NCI-H82 treated with DMSO at 0.1 percent for 48 hours (cell line): ENCODE measurements around the gene GEMIN7.
"Not testable (repeated sequence)": the region's sequence is repeated elsewhere in the genome, so short reads cannot be mapped to it uniquely, and the experiment has no call there.

Experiments
- DNase-seq: peaks from one replicate; lab custom pipeline; 2025; ENCODE audit not compliant: unreplicated experiment; lab: John Stamatoyannopoulos, UW

GEMIN7 gene

DNA sequence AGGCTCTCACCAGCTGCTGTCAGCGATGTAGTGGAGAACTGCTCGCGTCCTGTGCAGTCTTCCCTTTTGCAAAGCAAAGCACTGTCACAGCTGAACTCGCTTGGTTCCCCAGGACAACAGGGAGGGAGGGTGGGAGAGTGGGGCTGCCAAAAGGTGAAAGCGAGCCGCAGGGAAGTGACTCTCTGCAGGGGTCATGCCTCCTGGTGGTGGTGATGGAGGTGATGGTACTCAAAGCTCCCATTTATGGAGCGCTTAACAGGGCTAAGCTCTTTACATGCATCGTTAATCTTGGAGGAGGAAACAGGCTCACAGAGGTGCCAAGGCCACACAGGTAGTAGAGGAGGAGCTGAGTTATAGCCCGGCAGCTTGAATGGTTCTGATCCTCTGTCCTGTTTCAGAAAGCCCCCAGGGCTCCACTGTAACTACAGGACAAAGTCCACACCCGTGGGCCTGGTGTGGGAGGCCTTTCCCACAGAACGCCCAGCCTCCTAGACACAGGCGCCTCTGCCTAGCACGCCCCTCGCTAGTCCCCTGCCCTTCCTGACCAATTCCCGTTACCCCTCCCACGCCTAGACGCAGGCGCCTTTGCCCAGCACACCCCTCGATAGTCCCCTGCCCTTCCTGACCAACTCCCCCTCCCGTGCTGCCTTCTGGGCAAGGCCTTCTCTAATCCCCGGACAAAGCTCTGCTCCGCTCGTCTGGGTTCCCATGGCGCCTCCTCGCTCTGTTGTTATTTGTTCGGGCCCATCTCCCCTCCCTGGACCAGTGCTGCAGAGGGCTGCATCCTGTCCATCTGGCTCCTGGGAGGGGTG, 24.7 kb downstream of the GEMIN7 start:
- DNase-seq, result peak; percentile 68

- DNase-seq, result no peak
These were observed 25.7 kb downstream of the GEMIN7 start for GRCh38 chr19:45104658-45105349.

GRCh38 chr19:45106363-45106762, 27.3 kb downstream of the GEMIN7 start:
- DNase-seq, result not testable (repeated sequence)

DNA sequence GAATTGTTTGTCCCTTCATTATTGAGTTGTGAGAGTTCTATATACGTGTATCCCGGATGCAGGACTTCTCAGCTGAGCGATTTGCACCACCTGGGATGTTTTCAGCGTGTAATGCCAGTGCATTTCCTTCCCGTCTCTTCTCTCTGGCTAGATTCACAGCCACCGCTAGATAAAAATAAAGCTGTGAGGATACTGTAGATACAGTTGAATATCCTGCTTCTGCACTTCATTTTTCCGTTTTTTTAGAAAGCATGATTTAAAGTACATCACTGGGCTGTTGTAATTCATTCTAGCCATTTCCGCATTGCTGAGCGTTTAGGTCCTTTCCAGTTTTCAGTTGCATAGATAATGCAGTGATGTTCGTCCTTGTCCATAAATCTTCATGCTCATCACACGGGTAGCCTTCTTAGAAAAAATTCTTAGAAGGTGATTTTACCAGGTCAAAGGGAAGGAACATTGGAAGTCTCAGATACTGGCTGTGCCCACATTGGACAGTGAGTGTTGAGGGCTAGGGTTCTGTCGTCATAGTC, 28.6 kb downstream of the GEMIN7 start:
- DNase-seq, result no peak

DNA sequence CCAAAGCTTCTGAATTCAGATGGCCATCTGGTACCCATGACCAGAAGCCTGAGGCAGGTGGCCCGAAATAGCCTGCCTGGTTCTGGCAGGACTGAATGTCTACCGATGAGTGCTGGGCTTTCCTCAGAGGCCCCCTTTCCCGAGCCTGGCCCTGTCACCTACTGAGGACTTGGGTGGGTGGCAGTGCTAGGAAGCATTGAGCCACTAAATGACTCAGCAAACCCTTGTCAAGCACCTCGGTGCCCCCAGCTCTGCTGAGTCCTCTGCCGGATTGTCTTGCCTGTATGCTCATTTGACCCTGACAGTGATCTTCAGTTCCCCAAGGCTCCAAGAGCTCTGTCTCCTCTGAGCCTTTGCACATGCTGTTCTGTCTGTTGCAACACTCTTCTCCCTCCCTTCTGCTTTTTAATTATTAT, 31.8 kb downstream of the GEMIN7 start:
- no peak for DNase-seq

- no peak for DNase-seq
These were observed 33.2 kb downstream of the GEMIN7 start for GRCh38 chr19:45112111-45112827.

- DNase-seq, result no peak
These were observed 34.6 kb downstream of the GEMIN7 start for GRCh38 chr19:45113628-45114027.

DNA sequence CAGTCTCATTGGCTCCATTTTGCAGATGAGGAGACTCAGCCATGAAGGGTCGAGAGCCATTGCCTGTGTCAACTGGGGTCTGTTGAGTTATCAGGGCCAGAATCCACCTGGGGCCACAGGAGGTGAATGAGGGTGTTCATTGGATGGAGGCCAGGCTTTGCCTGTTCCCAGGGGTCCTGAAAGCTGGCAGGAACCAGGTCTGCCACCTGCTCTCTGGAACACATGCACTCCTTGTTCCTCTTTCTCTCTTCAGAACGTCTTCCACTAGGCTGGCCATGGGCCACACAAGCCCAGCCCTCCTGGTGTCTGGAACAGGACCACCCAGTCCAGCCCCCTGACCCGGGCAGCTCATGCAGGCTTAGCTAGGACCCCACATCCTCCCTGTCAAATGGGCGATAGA, 35.1 kb downstream of the GEMIN7 start:
- DNase-seq, result no peak

- DNase-seq, result peak; percentile 39
These were observed 37.0 kb downstream of the GEMIN7 start for GRCh38 chr19:45115809-45116615.

DNA sequence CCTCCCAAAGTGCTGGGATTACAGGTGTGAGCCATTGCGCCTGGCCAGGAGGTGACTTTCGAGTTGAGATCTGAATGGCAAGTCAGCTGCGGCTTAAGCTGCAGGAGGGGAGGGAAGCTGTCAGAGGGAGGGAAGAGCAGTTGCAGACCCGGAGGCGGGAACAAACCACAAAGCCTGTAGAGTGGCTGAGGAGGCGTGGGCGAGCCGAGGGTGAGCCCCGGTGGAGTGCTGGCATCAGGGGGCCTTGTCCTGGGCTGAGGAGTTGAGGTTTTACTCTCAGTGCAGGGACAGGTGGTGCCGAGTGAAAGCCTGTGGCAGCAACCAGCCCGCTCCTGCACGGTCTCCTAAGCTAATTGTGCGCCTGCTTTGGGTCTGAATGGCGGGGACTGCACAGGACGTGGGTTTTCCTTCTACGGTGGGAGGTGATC, 38.1 kb downstream of the GEMIN7 start:
- DNase-seq, result peak; percentile 34

- DNase-seq, result no peak
These were observed 38.6 kb downstream of the GEMIN7 start for GRCh38 chr19:45117671-45118070.

DNA sequence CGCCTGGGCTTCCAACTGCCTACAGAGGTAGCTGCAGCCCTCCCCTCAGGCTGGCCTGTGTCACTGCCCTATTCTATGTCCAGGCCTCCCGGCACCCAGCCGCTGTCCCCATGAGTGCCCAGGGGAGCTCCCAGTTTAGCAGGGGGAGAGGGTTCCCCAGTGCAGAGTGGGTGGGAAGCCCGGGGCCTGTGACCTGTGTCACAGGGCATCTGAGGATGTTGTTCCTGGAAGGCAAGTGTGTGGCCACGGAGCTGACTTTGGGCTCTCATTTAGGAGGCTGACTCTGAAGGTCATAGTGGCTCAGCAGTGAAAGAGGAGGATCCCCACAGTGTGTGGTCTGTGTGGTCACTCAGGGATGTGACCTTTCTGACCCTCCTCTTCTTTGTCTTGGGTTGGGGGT, 39.0 kb downstream of the GEMIN7 start:
- no peak for DNase-seq

- not testable (repeated sequence) for DNase-seq
These were observed 39.7 kb downstream of the GEMIN7 start for GRCh38 chr19:45118591-45119355.

- DNase-seq, result no peak
These were observed 40.5 kb downstream of the GEMIN7 start for GRCh38 chr19:45119582-45119981.

DNA sequence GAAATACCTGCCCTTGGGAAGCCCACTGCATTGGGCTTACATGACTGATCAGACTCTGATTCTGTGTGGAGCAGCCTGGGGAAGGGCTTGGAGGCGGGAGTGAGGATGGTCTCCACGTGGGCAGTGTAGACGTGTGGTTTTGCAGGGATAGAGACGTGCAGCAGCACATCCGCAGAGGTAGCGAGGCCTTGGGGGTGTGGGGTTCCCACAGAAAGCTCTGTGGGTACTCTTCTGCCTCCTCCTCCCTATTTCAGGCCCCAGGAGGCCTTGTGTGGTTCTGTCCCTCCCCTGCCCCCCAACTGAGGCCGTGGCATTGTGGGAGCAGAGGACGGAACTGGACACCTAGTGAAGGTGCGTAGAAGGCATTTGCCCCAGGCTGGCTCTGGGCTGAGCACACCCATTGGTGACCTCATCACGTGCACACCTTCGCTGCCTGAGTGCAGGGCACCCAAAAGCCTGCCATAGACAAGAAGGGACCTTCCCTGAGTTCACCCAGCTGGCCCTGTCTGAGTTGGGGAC, 42.8 kb downstream of the GEMIN7 start:
- no peak for DNase-seq

DNA sequence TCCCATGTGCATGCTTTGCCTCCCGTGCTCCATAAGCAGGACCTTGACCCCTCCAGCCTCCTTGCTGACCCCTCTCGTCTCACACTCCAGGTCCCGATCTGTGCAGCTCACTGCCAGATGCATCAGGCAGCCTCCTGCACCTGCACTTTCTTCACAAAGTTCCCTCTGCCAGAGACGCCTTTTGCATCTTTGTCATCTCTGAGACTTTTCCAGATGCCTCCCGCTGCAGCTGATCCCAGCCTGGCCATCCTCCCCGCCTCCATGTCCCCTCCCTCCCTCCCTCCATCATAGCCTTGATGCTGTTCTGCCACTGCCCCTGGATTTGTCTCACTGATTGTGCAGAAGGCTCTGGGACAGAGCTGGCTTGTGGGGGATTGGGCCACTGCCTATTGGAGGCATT, 43.8 kb downstream of the GEMIN7 start:
- DNase-seq, result no peak

- DNase-seq, result peak; percentile 74
These were observed 44.4 kb downstream of the GEMIN7 start for GRCh38 chr19:45123440-45123850.

GRCh38 chr19:45124021-45124420, 45.0 kb downstream of the GEMIN7 start:
- DNase-seq, result no peak

DNA sequence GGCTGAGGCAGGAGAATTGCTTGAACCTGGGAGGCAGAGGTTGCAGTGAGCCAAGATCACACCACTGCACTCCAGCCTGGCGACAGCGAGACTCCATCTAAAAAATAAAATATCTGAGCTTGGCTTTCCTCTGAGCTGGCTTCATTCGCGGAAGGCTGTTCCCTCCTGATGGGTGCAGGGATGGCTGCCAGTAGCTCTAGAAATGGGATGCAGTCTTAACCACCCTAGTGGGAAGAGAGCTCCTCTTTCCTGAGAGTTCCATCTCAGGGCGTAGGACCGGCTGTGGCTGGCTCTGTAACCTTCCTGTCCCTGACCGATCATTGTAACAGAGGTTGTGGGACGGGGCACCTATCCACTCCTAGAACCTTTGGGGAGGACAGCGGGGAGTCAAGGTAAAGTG, 46.3 kb downstream of the GEMIN7 start:
- DNase-seq, result no peak
